ENCODE data around the gene SLC2A10. TPM values are rescaled to one million over a fixed set of nuclear protein-coding genes. Genes with fewer than 3 reads are reported as not detected.

SLC2A10 gene
- total RNA-seq, 1 donor from 2014 or later: 12.7 TPM

DNA sequence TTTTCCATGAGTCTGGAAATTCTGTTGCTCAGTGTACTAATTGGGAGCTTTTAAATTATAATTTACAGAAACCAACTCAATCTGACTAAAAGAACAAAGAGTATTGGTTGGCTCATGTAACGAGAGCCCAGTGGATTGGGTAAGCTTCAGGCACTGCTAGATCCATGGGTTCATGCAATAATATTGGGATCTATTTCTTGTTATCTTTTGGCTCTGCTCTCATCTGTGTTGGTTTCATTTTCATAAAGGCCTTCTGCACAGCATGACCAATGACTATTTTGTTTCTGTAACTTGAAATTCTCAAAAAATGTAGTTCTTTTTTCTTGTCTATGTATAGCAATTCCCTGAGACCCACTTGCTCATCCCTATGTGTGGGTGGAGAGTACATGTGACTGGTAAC is 12.0 kb downstream of the SLC2A10 start:
- Mint-ChIP-seq H3K27ac (ENCODE audit: unreplicated experiment) (no peak overlapping the region), H3K4me1 (ENCODE audit: low read depth, unreplicated experiment) (peaks cover 9% of the 10 kb centered on the region), H3K27me3 (ENCODE audit: low read depth, unreplicated experiment) (no peaks in the 10 kb centered on the region), H3K4me3 (ENCODE audit: unreplicated experiment) (no peak overlapping the region), H3K36me3 (ENCODE audit: low read depth, unreplicated experiment) (peaks cover 15% of the 10 kb centered on the region), H3K9me3 (ENCODE audit: unreplicated experiment) (peaks cover 4% of the 10 kb centered on the region)
- no peak overlapping the region for H2AFZ ChIP-seq (ENCODE audit: low read depth, low read length)
- H3K4me1 ChIP-seq (ENCODE audit: insufficient read depth, low read length): no peaks in the 10 kb centered on the region
- no peak overlapping the region for H3K27ac ChIP-seq (ENCODE audit: low read depth, low read length)
- H3K9ac ChIP-seq (ENCODE audit: low read length): no peak overlapping the region
- peaks cover 4% of the 10 kb centered on the region for H4K20me1 ChIP-seq (ENCODE audit: insufficient read depth, low read length)
- DNase-seq (ENCODE audit: low read depth): no peak
- H3K4me2 ChIP-seq (ENCODE audit: low read length): no peak overlapping the region
- peaks cover 2% of the 10 kb centered on the region for H3K9me3 ChIP-seq (ENCODE audit: insufficient read depth, low read depth, low read length)
- H3K4me3 ChIP-seq (ENCODE audit: insufficient read depth, low read depth, low read length): no peak overlapping the region
- TF ChIP-seq, protein P1, sequence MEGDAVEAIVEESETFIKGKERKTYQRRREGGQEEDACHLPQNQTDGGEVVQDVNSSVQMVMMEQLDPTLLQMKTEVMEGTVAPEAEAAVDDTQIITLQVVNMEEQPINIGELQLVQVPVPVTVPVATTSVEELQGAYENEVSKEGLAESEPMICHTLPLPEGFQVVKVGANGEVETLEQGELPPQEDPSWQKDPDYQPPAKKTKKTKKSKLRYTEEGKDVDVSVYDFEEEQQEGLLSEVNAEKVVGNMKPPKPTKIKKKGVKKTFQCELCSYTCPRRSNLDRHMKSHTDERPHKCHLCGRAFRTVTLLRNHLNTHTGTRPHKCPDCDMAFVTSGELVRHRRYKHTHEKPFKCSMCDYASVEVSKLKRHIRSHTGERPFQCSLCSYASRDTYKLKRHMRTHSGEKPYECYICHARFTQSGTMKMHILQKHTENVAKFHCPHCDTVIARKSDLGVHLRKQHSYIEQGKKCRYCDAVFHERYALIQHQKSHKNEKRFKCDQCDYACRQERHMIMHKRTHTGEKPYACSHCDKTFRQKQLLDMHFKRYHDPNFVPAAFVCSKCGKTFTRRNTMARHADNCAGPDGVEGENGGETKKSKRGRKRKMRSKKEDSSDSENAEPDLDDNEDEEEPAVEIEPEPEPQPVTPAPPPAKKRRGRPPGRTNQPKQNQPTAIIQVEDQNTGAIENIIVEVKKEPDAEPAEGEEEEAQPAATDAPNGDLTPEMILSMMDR (IDR thresholded peaks at IDR 0.05; ENCODE audit: insufficient read depth, low read depth, low read length): no peak
- TF ChIP-seq EZH2 (IDR thresholded peaks at IDR 0.05; ENCODE audit: insufficient read depth, low read length): no peak
- no peaks in the 10 kb centered on the region for H3K27me3 ChIP-seq (ENCODE audit: insufficient read depth, low read length)
- no peak for FAIRE-seq
- no peaks in the 10 kb centered on the region for H3K79me2 ChIP-seq (ENCODE audit: insufficient read depth, low read length)
- no peaks in the 10 kb centered on the region for H3K36me3 ChIP-seq (ENCODE audit: insufficient read depth, low read length)

DNA sequence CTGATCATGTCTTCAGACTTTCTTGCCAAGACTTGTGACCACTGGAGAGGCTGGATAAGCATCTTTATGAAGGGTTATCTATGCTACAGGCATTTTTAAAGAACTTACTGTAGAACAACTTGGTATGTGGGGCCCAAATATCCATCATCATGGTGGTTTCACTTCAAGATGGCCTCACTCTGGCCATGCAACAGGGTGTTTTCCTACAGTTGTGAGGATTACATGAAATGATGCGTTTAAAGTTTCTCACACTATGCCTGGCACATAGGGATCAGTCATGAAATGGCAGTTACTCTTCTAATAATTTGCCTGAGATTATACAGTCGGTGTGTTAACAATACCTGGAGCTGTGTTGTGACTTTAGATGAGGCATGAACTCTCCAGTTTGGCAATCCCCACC is 13.0 kb downstream of the SLC2A10 start:
- Histone ChIP-seq H3K9me3 (ENCODE audit: insufficient read depth, low read depth, low read length) (peaks cover 2% of the 10 kb centered on the region), H3K4me2 (ENCODE audit: low read length) (no peak overlapping the region), H3K27me3 (ENCODE audit: insufficient read depth, low read length) (no peaks in the 10 kb centered on the region), H3K36me3 (ENCODE audit: insufficient read depth, low read length) (peaks cover under 1% of the 10 kb centered on the region), H3K4me3 (ENCODE audit: insufficient read depth, low read depth, low read length) (no peak overlapping the region), H4K20me1 (ENCODE audit: insufficient read depth, low read length) (peaks cover 3% of the 10 kb centered on the region), H2AFZ (ENCODE audit: low read depth, low read length) (no peak overlapping the region), H3K79me2 (ENCODE audit: insufficient read depth, low read length) (no peaks in the 10 kb centered on the region), H3K9ac (ENCODE audit: low read length) (no peak overlapping the region), H3K4me1 (ENCODE audit: insufficient read depth, low read length) (no peaks in the 10 kb centered on the region), H3K27ac (ENCODE audit: low read depth, low read length) (no peak overlapping the region)
- Mint-ChIP-seq H3K9me3 (ENCODE audit: unreplicated experiment) (peaks cover 4% of the 10 kb centered on the region), H3K36me3 (ENCODE audit: low read depth, unreplicated experiment) (peaks cover 19% of the 10 kb centered on the region), H3K27me3 (ENCODE audit: low read depth, unreplicated experiment) (no peaks in the 10 kb centered on the region), H3K4me3 (ENCODE audit: unreplicated experiment) (no peak overlapping the region), H3K4me1 (ENCODE audit: low read depth, unreplicated experiment) (peaks cover 9% of the 10 kb centered on the region), H3K27ac (ENCODE audit: unreplicated experiment) (no peak overlapping the region)
- TF ChIP-seq EZH2 (IDR thresholded peaks at IDR 0.05; ENCODE audit: insufficient read depth, low read length): no peak
- TF ChIP-seq, protein P1 (IDR thresholded peaks at IDR 0.05; ENCODE audit: insufficient read depth, low read depth, low read length): no peak
- DNase-seq (ENCODE audit: low read depth) (no peak), FAIRE-seq (no peak)

DNA sequence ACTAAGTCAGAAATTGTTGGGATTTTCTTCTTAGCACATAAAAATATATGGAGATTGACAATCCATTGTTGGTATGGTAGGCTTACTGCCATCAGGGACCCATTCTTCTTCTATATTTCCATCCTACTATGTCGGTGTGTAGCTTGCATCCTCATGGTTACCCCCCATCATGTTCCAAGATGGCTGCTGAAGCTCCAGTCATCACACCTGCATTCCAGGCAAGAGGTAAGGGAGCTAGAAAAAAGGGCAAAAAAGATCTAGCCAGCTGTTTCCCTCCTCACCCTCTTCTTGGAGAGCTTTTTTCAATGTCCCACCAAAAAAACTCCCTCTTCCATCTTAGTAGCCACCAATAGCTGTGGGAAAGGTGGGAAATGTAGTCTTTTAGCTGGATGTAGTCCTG is 13.6 kb downstream of the SLC2A10 start:
- Mint-ChIP-seq H3K36me3 (ENCODE audit: low read depth, unreplicated experiment) (peaks cover 19% of the 10 kb centered on the region), H3K4me3 (ENCODE audit: unreplicated experiment) (no peak overlapping the region), H3K4me1 (ENCODE audit: low read depth, unreplicated experiment) (peaks cover 9% of the 10 kb centered on the region), H3K9me3 (ENCODE audit: unreplicated experiment) (peaks cover 4% of the 10 kb centered on the region), H3K27me3 (ENCODE audit: low read depth, unreplicated experiment) (no peaks in the 10 kb centered on the region), H3K27ac (ENCODE audit: unreplicated experiment) (no peak overlapping the region)
- H2AFZ ChIP-seq (ENCODE audit: low read depth, low read length): no peak overlapping the region
- H3K4me2 ChIP-seq (ENCODE audit: low read length): no peak overlapping the region
- H3K27me3 ChIP-seq (ENCODE audit: insufficient read depth, low read length): no peaks in the 10 kb centered on the region
- H3K4me3 ChIP-seq (ENCODE audit: insufficient read depth, low read depth, low read length): no peak overlapping the region
- TF ChIP-seq, protein P1 (IDR thresholded peaks at IDR 0.05; ENCODE audit: insufficient read depth, low read depth, low read length): no peak
- TF ChIP-seq EZH2 (IDR thresholded peaks at IDR 0.05; ENCODE audit: insufficient read depth, low read length): no peak
- no peak for FAIRE-seq
- no peaks in the 10 kb centered on the region for H3K79me2 ChIP-seq (ENCODE audit: insufficient read depth, low read length)
- no peak overlapping the region for H3K27ac ChIP-seq (ENCODE audit: low read depth, low read length)
- H3K9me3 ChIP-seq (ENCODE audit: insufficient read depth, low read depth, low read length): peaks cover 2% of the 10 kb centered on the region
- H3K4me1 ChIP-seq (ENCODE audit: insufficient read depth, low read length): no peaks in the 10 kb centered on the region
- H3K36me3 ChIP-seq (ENCODE audit: insufficient read depth, low read length): peaks cover 3% of the 10 kb centered on the region
- DNase-seq (ENCODE audit: low read depth): no peak
- no peaks in the 10 kb centered on the region for H4K20me1 ChIP-seq (ENCODE audit: insufficient read depth, low read length)
- no peak overlapping the region for H3K9ac ChIP-seq (ENCODE audit: low read length)
